Smooth muscle cell of the brain vasculature (primary cell): ENCODE results near the gene DUSP5.

Source experiments
- DNase-seq: peaks from one replicate; pipeline ENCODE4 v3.0.0-alpha.2; 2012; ENCODE audit warnings: low read depth, low spot score

The DUSP5 gene

GRCh38 chr10:110480387-110480786 is 17.3 kb upstream of the DUSP5 start:
- DNase-seq = no peak

GRCh38 chr10:110481919-110482318 is 15.8 kb upstream of the DUSP5 start:
- no peak for DNase-seq

- DNase-seq = no peak
Observed at GRCh38 chr10:110483633-110484032, 14.1 kb upstream of the DUSP5 start.

GRCh38 chr10:110485541-110485940 is 12.2 kb upstream of the DUSP5 start:
- no peak for DNase-seq

GRCh38 chr10:110486680-110487410 is 10.9 kb upstream of the DUSP5 start:
- DNase-seq = no peak

GRCh38 chr10:110487411-110488331 is 10.0 kb upstream of the DUSP5 start:
- DNase-seq = no peak

GRCh38 chr10:110488332-110488681 is 9.4 kb upstream of the DUSP5 start:
- DNase-seq = no peak

GRCh38 chr10:110488940-110489339 is 8.8 kb upstream of the DUSP5 start:
- DNase-seq = no peak

GRCh38 chr10:110490640-110491039 is 7.1 kb upstream of the DUSP5 start:
- DNase-seq = no peak

GRCh38 chr10:110491346-110491745 is 6.4 kb upstream of the DUSP5 start:
- DNase-seq = no peak

- DNase-seq = no peak
Observed at GRCh38 chr10:110492069-110492822, 5.5 kb upstream of the DUSP5 start.

GRCh38 chr10:110493832-110494426 is 3.8 kb upstream of the DUSP5 start:
- DNase-seq = no peak

- no peak for DNase-seq
Observed at GRCh38 chr10:110494532-110494931, 3.2 kb upstream of the DUSP5 start.

- DNase-seq = peak; percentile 86
Observed at GRCh38 chr10:110495731-110496552, 1.8 kb upstream of the DUSP5 start.

GRCh38 chr10:110496553-110497437 is 912 bp upstream of the DUSP5 start:
- DNase-seq = no peak

GRCh38 chr10:110498087-110498981 is 627 bp downstream of the DUSP5 start:
- no peak for DNase-seq

GRCh38 chr10:110498982-110499795 is 1.5 kb downstream of the DUSP5 start:
- DNase-seq = no peak
